ENCODE results near the gene CHCHD6.

Gene CHCHD6

DNA sequence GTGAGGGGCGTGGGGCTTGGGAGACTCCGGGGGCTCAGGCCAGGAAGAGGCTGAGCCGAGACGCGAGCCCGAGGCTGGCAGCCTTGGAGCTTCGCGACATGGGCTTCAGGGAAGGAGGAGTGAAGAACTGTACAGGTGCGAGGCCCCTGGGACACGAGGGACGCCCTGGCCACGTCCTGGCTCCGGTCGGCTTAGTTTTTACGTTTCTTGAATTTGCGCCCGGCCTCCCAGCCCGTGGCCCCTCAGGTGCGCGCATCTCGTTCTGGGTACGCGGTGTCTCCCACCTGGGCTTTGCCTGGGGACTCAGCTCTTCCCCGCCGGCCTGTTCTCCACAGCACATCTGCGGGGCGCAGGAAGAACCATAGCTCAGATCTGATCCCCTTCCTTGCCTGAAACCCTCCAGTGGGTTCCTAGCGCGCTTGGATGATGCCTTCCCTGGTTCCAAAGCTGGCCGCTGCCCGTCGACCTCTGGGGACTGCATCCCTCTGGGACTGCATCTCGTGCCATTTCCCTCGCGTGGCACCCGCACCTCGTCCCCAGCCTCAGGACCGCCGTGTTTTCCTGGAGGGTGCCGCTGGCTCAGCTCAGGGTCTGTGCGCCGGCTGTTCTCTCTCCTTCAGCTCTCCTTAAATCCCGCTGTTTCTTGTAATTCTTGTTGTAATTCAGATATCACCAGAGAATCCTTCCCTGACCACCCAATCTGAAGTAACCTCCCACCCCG, 614 bp downstream of the CHCHD6 start:
- no peak for DNase-seq

GRCh38 chr3:126706631-126707030, 2.6 kb downstream of the CHCHD6 start:
- no peak for DNase-seq

GRCh38 chr3:126711121-126711760, 7.2 kb downstream of the CHCHD6 start:
- DNase-seq, result no peak

DNA sequence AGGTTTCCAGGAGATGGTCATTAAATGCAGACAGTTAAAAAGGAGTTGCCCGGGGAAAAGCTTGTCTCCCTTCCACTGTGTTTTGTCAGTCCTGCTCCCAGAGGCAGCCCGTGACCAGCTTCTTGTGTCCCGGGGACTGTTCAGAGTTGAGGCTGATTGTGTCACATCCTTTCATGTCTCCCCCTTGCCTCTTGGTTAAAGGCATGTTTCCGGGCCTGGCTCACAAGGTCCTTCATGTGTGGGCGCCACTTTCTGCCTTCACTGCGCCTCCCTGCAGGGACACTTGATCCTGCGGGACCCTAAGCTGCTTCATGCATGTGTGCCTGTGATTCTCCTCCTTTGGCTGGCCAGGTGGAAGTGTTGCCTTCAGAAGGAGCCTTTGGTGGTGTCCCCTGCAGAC, 9.2 kb downstream of the CHCHD6 start:
- no peak for DNase-seq

GRCh38 chr3:126714276-126714900, 10.3 kb downstream of the CHCHD6 start:
- DNase-seq, result no peak

- no peak for DNase-seq
Observed at GRCh38 chr3:126714921-126715320, 10.9 kb downstream of the CHCHD6 start.

DNA sequence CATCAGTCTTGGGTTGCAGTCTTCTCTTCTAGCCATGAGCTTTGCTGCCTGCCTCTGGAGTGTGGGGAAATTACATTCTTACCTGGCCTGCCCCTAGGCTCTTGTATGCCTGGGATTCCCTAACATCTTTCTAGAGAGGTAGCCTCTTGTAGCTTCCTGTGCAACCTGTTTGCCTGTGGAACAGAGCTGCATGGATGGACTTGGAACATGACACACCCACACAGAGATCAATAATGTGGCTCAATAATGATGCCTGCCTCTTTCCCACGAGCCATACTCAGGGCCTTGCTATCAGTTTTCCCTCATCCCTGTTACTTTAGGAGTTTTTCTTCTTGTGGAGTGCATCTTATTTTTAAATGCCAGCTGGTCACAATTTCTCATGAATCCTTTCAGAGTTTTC, 11.4 kb downstream of the CHCHD6 start:
- DNase-seq, result no peak

GRCh38 chr3:126716057-126716456, 12.0 kb downstream of the CHCHD6 start:
- DNase-seq, result no peak

GRCh38 chr3:126718561-126719445, 14.8 kb downstream of the CHCHD6 start:
- DNase-seq, result no peak

DNA sequence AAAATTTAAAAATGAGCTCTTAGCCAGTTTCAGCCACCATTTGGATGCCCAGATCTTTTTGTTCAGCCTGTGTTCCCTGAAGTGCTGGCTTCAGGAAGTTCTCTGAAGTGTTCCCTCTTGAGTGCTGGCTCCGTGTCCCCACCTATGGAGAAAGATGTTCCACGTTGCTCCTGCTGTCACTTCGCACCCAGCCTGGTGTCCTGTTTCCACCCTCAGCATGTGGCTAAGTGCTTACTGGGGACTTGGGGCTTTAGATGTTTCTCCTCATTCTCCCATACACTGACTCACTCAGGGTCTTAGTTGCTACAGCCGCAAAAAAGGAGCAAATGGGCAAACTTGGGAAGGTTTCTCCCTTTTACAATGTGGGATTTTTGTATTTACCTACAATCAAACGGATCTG, 16.6 kb downstream of the CHCHD6 start:
- no peak for DNase-seq

DNA sequence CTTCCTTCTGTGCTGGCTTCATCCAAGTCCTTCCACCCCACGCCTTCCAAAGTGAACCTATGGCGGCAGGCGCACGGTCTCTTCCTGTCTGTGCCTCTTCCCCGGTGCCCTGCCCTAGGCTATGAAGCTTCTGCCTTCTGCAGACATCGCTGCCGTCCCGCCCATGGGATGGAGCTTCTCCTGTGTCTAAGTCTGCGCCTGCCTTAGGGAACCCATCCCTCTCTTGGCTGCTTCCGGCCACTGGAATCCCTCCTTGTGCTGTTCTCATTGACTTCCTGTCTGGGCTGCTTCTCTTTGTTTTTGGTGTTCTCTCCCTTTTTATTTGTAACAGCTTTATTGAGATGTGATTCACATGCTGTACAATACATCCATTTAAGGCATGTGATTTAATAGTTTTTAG, 17.2 kb downstream of the CHCHD6 start:
- DNase-seq, result no peak

DNA sequence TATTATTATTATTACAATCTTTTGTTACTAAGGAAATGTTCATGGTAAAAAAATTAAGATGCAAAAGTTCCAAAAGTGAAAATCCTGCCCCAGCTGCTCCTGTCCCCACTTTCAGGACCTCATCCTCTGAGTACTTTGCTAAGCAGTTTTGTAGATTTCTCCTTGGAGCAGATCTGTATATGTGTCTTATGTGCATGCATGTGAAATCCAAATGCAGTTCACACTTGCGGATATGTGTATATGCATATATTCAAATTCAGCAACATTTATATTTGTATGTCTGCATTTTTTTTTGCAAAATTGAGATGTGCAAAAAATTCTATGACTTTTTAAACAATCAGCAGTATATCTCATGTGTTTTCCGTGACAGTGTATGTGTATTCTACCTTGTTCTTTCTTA, 19.2 kb downstream of the CHCHD6 start:
- no peak for DNase-seq

GRCh38 chr3:126723801-126724200, 19.8 kb downstream of the CHCHD6 start:
- no peak for DNase-seq

DNA sequence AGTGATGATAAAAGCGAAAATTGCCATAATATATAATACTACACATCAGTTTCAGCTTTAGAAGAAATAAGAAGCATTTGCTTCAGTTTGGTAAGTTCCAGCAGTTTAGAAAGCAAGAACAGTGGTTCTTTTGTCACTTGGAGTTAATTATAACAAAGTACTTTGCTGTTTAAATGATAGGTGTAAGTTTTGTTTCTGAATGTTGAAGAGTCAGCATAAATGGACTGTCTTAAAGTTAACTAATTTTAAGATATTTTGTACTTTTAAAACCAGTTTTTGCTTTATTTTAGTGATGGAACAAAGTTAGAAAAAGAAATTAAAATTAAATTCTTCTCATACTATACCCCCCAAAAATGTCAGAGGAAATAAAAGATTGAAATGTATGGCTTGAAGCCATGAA, 24.6 kb downstream of the CHCHD6 start:
- DNase-seq, result no peak

DNA sequence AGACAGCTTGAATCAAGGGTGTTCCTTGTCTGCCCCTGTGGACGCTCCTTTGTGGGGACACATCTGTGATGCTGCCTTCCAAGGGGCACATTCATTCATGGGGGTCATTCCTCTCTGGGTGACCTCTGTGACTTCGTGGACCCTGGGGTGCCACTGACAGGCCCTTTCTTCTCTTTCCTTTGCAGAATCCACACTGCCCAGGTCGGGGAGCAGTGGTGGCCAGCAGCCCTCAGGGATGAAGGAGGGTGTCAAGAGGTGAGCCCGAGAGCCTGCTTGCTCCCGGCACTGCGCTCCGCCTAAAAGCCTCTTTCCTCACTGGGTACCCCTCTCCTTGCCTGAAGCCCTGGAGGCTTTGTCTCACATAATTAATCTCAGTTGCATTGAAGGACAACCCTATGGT, 26.3 kb downstream of the CHCHD6 start:
- DNase-seq, result no peak

- no peak for DNase-seq
Observed at GRCh38 chr3:126731044-126731443, 27.0 kb downstream of the CHCHD6 start.

DNA sequence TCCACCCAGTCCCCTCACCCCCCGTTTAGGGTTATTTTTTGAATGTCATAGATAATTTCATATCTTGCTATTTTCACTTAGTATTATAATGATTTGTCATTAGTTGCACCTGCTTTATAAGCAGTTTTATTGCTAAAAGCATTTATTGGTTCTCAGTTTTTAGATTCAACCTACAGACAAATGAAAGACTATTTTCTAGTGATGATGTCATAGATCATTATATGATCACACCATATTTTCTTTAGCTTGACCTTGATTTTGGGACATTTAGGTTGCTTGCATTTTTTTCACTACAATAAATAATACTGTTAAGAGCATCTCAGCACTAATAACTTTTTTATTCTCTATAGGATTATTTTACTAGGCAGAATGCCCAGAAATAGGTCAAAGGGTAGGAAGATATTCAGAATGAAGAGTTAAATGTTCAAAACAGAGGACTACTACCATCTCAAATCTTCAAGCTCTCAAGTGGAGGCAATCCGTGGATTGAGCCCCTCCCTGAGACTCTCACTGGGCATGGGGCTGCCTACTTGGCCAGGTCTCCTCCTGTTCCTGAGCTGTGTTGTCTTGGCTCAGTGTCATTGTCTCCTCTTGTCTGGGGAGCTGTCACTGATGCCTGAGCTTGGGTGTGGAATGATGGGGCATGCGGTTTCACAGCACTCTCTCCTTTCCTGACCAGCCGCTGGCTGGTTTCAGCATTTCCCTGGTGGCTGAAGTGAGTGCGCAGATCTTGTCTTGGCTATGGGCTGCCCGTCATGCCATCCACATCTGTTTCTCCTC, 28.4 kb downstream of the CHCHD6 start:
- no peak for DNase-seq

DNA sequence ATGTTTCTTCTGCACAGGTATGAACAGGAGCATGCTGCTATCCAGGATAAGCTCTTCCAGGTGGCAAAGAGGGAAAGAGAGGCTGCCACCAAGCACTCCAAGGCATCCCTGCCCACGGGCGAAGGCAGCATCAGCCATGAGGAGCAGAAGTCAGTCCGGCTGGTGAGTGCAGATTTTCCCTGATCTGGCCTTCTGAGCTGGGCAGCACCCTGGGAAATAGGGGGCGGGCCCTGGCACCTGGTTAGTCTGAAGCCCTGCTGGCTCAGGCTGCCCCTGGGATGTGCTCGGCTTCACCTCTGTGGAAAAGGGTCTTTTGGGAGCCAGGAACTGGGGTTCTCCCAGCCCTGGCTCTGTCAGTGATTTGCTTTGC, 29.0 kb downstream of the CHCHD6 start:
- DNase-seq, result no peak

DNA sequence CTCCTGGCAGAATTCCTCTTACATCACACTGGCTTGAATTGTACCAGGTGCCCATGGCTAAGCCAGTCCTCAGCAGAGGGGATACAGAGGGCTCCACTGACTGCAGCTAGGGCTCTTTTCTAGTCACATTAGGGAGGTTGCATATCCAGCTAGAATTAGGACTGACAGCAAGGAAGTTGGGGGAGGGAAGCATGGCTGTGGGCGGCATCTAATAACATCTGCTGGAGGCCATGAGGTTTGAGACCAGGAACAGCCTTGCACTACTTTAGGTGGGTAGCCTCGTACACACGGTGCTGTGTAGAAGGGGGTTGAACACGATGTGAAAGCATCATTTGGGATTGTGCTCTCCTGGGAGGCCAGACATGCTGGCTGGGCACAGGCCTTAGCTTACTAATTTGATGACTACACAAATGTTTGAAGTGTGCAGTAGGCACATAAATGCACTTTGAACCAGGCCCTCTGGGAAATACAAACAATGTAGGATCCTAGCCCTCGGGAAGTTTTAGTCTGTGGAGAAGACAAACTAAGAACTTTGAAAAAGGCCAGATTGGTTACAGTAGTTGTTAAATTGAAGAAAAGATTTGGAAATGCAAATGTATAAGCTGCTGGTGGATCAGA, 30.2 kb downstream of the CHCHD6 start:
- DNase-seq, result no peak

- no peak for DNase-seq
Observed at GRCh38 chr3:126737527-126737926, 33.5 kb downstream of the CHCHD6 start.

- no peak for DNase-seq
Observed at GRCh38 chr3:126742057-126742456, 38.0 kb downstream of the CHCHD6 start.

DNA sequence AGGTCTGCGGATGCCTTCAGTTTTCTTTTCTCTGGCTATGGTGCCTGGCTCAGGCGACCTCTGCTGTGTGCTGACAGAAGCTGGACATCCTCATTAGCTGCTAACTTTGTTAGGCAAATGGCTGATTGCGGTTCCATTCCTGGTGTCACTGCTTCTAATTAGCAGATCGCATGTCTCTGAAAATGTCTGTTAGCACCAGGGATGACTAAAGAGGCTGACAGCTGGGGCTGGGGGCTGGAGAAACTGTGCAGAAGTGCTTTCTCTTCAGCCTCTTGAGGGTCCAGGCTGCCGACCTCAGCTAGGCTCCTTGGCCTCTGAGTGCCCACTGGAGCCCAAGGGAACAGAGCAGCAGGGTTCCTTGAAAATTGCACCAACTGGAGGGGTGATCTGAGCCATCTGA, 39.3 kb downstream of the CHCHD6 start:
- DNase-seq, result no peak
